Hepatic stellate cell (primary cell): Measurements from ENCODE around the gene CR2.
A peak's percentile ranks its signal among the peaks of the same experiment; 100 is the strongest.
"Not testable (repeated sequence)": the region's sequence is repeated elsewhere in the genome, so short reads cannot be mapped to it uniquely, and the experiment has no call there.

Experiments used
- DNase-seq: peaks from one replicate; pipeline ENCODE4 v3.0.0; 2011; ENCODE audit warnings: low spot score

The CR2 gene

DNA sequence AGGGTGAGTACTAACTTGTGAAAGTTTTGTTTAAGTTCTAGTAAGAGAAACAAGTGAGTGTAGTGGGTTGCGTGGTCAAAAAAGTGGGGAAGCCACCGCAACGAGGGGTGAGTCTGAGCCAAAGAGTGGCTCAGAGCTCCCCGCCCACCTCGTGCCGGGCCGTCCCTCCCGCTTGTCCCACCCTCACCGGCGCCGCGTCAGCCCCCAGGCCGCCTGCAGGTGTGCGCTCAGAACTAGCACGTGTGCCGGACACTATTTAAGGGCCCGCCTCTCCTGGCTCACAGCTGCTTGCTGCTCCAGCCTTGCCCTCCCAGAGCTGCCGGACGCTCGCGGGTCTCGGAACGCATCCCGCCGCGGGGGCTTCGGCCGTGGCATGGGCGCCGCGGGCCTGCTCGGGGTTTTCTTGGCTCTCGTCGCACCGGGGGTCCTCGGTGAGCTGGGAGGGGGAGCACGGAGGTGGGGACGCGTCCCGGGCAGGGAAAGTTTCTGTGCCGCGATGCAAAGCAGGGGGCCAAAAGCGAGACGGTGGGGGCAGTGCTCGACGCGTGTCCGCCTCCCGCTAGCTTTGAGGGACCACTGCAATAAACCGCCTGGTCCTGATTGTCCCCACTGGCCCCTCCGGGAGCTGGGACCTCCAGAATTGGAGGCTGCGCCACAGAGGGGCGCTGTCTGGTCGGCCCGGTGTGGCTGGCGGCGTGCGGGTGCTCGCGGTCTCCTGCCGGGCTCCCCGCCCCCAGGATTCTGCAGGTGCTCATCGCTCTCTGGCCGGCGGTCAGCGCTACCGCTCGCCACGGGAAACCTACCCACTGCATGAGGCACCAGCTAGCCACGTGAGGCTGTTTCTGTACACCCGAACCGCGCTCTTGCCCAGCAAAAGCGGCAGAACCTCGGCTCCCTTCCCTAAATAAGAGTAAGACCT, at the start of gene CR2:
TSS of gene CR2 (plus strand) at position 283 of the 919 bp plus-strand sequence. CDS start at position 374, 91 bp downstream.
- no peak for DNase-seq

- peak; percentile 56 for DNase-seq
Measured at GRCh38 chr1:207404849-207405525, 49.1 kb upstream of the CR2 start.

- DNase-seq: no peak
Measured at GRCh38 chr1:207405814-207406213, 48.3 kb upstream of the CR2 start.

- DNase-seq: no peak
Measured at GRCh38 chr1:207407655-207408260, 46.4 kb upstream of the CR2 start.

- DNase-seq: no peak
Measured at GRCh38 chr1:207412845-207413244, 41.3 kb upstream of the CR2 start.

DNA sequence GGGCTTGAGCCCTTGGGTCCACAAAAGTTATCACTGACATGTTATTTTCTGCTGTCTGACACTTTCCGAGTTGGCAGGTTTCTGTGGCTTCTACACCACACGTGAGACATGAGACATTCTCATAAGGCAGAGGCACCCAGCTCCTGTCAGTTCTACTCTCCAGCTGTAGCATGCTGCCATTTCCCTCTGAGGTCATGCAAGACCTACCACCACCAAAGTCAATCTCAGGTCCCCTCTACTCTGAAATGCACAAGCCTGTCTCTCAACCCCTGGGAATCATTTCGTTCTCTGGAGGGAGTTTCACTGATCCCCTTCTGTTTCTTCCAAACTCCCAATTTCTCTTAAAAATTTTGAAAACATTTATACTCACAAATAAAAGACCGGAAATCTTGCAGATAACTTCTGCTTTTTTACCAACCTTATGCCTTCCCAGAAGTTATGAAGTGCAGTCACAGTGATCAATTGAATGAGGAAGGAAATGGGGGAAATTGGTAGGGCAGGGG, 39.5 kb upstream of the CR2 start:
- no peak for DNase-seq

DNA sequence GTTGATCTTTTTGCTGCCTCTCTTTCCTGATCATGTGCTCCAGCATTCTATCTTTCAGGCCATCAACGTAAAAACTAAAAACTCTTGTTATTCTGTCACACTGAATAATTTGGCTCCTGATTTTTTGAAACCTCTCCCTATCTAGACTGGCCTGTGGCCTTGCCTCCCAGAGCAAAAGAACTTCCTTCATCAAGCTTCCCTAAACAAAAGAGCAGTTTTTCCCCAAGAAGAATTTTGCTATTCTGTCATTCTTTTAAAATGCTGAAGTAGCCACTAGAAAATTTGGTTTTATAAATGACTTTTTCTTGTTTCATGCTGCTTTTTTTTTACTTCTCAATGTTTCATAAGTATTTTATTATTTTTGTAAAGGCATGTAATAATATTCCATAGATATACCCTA, 37.1 kb upstream of the CR2 start:
- DNase-seq: no peak

DNA sequence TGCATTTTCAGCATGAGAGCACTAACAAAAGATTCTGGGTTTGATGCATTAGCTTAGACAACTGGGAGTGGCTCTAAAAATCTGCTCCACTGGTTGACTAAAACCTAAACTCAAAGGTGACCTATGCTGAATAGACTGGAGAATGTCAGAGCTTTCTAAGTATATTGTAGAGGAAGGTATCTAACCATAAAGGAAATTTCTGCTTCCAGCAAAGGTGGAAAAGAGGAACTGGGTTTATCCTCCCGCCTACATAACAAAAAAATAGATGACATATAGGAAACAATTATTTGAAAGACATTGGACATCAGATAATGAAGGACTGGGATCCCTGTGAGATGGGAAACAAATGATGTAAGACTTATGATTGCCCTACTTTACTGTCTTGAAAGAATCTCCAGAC, 35.8 kb upstream of the CR2 start:
- DNase-seq: no peak

DNA sequence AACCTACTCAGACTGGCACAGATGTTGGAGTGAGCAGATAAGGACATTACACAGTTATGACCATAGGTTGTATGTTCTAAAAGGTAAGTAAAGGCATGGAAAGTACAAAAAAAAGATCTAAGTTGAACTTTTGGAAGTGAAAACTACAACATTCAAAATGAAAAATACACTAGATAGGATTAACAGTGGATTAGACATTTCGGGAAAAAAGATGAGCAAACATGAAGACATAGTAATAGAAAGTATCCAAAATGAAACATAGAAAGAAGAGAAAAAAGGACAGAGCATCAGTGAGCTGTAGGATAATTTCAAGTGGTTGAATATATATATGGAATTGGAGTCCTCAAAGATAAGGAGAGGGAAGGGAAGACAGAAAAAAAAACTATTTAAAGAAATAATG, 34.0 kb upstream of the CR2 start:
- DNase-seq: no peak

- DNase-seq: no peak
Measured at GRCh38 chr1:207421078-207421477, 33.0 kb upstream of the CR2 start.

DNA sequence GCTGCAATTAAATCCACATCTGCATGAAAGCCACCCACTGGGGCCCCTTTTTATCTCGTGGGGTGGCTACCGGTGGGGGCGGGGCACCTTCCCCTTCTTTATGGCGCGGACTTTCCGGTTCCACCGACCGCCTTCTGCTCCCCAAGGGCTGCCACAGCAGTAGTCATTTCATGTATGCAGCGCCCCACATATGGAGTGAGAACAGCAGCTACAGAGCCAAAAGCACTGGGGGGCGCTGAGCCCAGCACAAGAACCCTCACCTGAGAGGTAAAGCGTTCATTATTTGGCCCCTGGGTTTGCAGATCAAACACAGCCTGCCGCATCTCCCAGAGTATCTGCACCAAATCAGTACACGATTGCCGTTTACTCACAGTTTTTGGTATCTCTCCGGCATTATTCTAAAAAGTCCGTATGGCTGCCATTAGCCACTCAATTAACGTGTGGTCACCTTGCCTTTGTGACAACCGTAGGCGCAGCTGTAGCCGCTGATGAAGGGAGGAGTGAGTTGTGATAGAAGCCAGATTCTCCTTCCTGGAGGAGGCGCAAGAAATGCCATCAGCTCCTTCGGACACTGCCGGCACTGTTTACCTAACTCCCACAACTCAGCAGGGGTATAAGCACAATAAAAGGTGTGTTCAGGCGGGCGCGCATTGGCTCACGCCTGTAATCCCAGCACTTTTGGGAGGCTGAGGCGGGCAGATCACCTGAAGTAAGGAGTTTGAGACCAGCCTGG, 30.4 kb upstream of the CR2 start:
- no peak for DNase-seq

DNA sequence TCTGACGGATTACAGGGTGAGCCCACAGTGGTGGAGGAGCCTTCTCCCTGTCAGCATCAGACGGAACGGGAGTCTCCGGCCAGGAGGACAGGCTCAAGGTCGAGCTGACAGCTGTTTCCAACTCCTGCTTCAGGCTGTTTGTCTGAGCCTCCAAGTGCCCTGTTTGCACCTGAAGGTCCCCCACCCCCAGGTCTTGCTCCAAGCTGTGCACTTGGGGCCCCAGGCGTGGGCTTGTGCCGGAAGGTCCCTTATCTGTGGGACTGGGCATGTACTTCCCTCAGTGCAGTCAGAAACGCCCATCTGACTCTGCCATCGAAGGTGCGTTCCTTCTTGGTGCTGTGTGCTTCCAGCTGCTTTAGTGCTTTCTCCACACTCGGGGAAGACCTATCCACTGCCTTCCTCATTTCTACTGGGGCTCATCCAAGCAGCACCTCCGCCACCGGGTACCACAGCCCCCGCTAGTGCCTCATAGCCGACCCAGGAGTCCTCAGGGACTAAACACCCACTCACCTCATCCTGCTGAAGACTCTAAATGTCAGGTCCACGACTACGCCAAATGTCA, 29.5 kb upstream of the CR2 start:
- no peak for DNase-seq

DNA sequence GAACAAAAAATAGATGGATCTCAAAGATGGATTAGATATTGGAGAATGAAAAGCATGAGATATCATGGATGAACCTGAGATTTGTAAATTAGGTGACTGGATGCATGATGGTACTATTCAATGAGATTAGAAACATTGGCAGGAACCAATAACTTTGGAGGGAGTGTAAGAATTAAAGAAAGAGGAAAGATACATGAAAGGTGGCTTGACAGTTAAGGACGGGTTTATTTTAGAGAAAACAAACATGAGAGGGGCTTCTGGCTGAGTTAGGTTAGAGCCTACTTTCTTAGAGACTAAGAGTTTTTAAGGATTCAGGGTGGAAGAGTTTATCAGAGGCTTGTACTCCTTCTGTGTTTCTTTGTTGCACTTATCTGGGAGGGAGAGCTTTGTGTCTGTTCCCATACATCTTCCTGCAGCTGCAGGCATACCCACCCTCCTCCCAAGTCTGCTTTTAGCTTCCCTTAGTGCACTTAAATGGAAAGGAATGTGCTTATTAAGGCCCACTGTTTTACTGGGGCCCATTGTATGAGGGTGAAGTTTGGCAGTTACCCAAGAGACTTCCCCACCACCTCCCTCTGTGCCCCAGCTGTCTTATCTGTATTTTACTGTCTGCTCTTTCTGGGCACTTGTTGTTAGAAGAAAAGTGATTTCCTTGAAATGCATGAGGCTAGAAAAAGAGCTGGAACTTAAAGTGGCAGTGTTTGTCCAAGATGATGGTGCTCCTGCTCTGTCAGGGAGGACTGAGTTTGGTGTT, 26.1 kb upstream of the CR2 start:
- no peak for DNase-seq

- no peak for DNase-seq
Measured at GRCh38 chr1:207428783-207429182, 25.3 kb upstream of the CR2 start.

- no peak for DNase-seq
Measured at GRCh38 chr1:207429963-207430362, 24.2 kb upstream of the CR2 start.

GRCh38 chr1:207430602-207431001, 23.5 kb upstream of the CR2 start:
- no peak for DNase-seq

DNA sequence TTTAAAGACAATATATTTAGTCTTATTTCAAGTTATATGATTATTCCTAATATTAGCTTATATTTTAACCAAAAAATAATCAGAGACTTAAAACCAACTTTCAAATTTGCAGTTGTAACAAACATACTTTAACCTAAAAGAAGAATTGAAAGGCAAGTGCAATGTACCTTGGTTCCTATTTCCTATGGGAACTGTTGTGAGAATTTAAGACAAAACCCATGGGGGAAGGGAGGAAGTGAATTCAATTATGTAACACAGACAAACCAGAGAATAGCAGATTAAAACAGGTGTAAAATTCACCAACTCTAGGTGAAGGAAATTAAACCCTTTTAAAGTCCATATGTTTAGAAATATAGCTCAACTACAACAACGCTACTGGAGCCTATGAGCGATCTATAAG, 22.6 kb upstream of the CR2 start:
- DNase-seq: no peak

- no peak for DNase-seq
Measured at GRCh38 chr1:207433435-207433834, 20.7 kb upstream of the CR2 start.

DNA sequence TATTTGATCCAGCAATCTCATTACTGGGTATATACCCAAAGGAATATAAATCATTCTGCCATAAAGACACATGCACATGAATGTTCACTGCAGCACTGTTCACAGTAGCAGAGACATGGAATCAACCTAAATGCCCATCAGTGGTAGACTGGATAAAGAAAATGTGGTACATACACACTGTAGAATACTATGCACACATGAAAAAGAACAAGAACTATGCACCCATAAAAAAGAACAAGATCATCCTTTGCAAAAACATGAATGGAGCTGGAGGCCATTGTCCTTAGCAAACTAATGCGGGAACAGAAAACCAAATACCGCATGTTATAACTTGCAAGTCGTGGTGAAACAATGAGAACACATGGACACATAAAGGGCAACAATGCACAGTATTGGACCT, 17.4 kb upstream of the CR2 start:
- DNase-seq: not testable (repeated sequence)

DNA sequence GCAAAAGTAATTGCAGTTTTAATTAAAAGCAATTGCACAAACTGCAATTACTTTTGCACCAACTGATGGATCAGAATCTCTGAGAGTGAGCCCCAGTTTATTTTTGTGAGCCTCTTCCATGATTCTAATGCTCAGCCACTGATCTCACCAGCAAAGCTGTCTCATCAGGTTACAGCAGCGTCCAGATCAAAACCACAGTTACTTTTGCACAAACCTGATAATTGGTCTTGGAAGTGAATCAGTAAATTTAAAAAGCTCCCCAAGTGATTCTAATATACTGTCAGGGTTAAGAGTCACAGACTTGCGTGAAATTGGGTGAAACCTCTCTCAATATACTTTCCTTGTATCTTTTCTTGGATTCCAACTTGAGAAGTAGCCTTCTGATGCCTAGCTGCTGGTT, 13.5 kb upstream of the CR2 start:
- DNase-seq: no peak
